ENCODE measurements around the gene NTRK3.

GRCh38 chr15:88125576-88125975 lies 131.0 kb downstream of the NTRK3 start:
- TF ChIP-seq, protein P1, sequence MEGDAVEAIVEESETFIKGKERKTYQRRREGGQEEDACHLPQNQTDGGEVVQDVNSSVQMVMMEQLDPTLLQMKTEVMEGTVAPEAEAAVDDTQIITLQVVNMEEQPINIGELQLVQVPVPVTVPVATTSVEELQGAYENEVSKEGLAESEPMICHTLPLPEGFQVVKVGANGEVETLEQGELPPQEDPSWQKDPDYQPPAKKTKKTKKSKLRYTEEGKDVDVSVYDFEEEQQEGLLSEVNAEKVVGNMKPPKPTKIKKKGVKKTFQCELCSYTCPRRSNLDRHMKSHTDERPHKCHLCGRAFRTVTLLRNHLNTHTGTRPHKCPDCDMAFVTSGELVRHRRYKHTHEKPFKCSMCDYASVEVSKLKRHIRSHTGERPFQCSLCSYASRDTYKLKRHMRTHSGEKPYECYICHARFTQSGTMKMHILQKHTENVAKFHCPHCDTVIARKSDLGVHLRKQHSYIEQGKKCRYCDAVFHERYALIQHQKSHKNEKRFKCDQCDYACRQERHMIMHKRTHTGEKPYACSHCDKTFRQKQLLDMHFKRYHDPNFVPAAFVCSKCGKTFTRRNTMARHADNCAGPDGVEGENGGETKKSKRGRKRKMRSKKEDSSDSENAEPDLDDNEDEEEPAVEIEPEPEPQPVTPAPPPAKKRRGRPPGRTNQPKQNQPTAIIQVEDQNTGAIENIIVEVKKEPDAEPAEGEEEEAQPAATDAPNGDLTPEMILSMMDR (IDR thresholded peaks at IDR 0.05; ENCODE audit: low read depth, low read length) = no peak
- TF ChIP-seq EZH2phosphoT487 (IDR thresholded peaks at IDR 0.05; ENCODE audit: low read depth) = no peak
